HCT116 (cell line): Measurements from ENCODE around the gene PIK3R1. TPM values are rescaled to one million over a fixed set of nuclear protein-coding genes. Genes with fewer than 3 reads are reported as not detected.

Experiments
- ATAC-seq: fragments of 200-7000 bp; cut with Tn5 transposase; 2 replicates; pipeline ENCODE4 v1.9.1; 2020; ENCODE audit warnings: mild to moderate bottlenecking, moderate library complexity
- BruUV-seq: library from RNA; stranded (reverse); fragments of 400-500 nt; replicated peaks from 2 replicates; lab custom pipeline; 2021; lab: Mats Ljungman, UMichigan
- CTCF ChIA-PET: fragments of 300-600 bp; sonication (Branson Sonifier 250); formaldehyde crosslinking; loops from one replicate; lab custom pipeline; 2021; ENCODE audit warnings: antibody characterized with exemption; lab: Charles Lee
- POLR2A ChIA-PET: fragments of 300-600, 350-600 bp; sonication (Branson Sonifier 250); formaldehyde crosslinking; loops from one replicate; lab custom pipeline; 2021; ENCODE audit warnings: antibody characterized with exemption; lab: Charles Lee
- RAD21 ChIA-PET, 2 experiments: fragments of 300-600 bp; sonication (Branson Sonifier 250); formaldehyde crosslinking; loops; one replicate each; lab custom pipeline; 2023; ENCODE audit warnings: low total read pairs in 2 of 2; ENCODE audit not compliant: uncharacterized antibody in 2 of 2, unreplicated experiment in 2 of 2, low non-redundant PET in 1 of 2; lab: Charles Lee
- DNase-seq: peaks from one replicate; pipeline ENCODE4 v3.0.0-alpha.2; 2010; ENCODE audit warnings: low read depth, low spot score
- H2AFZ ChIP-seq: fragments of 200-600 bp; shearing (Covaris generic), sonication (generic); 2 replicates; pipeline ENCODE4 v1.6.1; 2017; ENCODE audit warnings: low read depth, mixed run types, mixed read lengths, antibody characterized with exemption, low read length; ENCODE audit not compliant: poor library complexity, severe bottlenecking
- H3K27ac ChIP-seq: 2 replicates; pipeline ENCODE4 v1.5.1; 2012; ENCODE audit warnings: low read depth, low read length
- H3K27me3 ChIP-seq: fragments of 200-600 bp; sonication (generic); 2 replicates; pipeline ENCODE4 v1.6.1; 2016; ENCODE audit warnings: mixed run types, low read length, mixed read lengths; ENCODE audit not compliant: insufficient read depth
- H3K36me3 ChIP-seq, 2 experiments: fragments of 200-500 bp in 1 of 2; fragments of 200-600 bp in 1 of 2; sonication (Bioruptor generic) in 1 of 2; sonication (generic) in 1 of 2; 2 replicates each; pipeline versions ENCODE4 v1.5.1 to v1.6.1; 2014 to 2016; ENCODE audit warnings: low read length in 2 of 2, inconsistent platforms in 1 of 2, mixed read lengths in 1 of 2, mixed run types in 1 of 2; ENCODE audit not compliant: insufficient read depth in 2 of 2, control insufficient read depth in 1 of 2
- H3K4me1 ChIP-seq, 2 experiments: fragments of 200-600 bp in 1 of 2; sonication (generic) in 1 of 2; 2 replicates each; pipeline versions ENCODE4 v1.5.1 to v1.6.1; 2012 to 2017; ENCODE audit warnings: low read length in 2 of 2, inconsistent platforms in 1 of 2, mild to moderate bottlenecking in 1 of 2, mixed read lengths in 1 of 2, mixed run types in 1 of 2, moderate library complexity in 1 of 2; ENCODE audit not compliant: insufficient read depth in 2 of 2, control insufficient read depth in 1 of 2
- H3K4me2 ChIP-seq: fragments of 200-600 bp; sonication (generic); 2 replicates; pipeline ENCODE4 v1.6.1; 2017; ENCODE audit warnings: mixed run types, low read length, mixed read lengths
- H3K4me3 ChIP-seq, 2 experiments: fragments of 200-600 bp in 1 of 2; sonication (generic) in 1 of 2; replicated peaks in 1 of 2; 2 replicates each; pipeline ENCODE4 v1.5.1; 2011 to 2016; ENCODE audit warnings: low read length in 2 of 2, control low read depth in 1 of 2, low read depth in 1 of 2, mild to moderate bottlenecking in 1 of 2, mixed read lengths in 1 of 2, mixed run types in 1 of 2
- H3K79me2 ChIP-seq: fragments of 200-600 bp; sonication (generic); 2 replicates; pipeline ENCODE4 v1.6.1; 2017; ENCODE audit warnings: mild to moderate bottlenecking, mixed run types, low read length, moderate library complexity, mixed read lengths; ENCODE audit not compliant: insufficient read depth
- H3K9ac ChIP-seq: fragments of 200-600 bp; sonication (generic); 2 replicates; pipeline ENCODE4 v1.6.1; 2016; ENCODE audit warnings: low read length, mixed read lengths
- H3K9me2 ChIP-seq: fragments of 200-600 bp; sonication (generic), shearing (Covaris generic); 2 replicates; pipeline ENCODE4 v1.6.1; 2017; ENCODE audit warnings: mixed run types, mild to moderate bottlenecking, moderate library complexity; ENCODE audit not compliant: insufficient read depth
- H3K9me3 ChIP-seq, 2 experiments: fragments of 200-500 bp in 1 of 2; fragments of 200-600 bp in 1 of 2; sonication (Bioruptor generic) in 1 of 2; sonication (generic) in 1 of 2; 2 replicates each; pipeline ENCODE4 v1.6.1; 2014 to 2017; ENCODE audit warnings: low read length in 2 of 2, mixed read lengths in 2 of 2, inconsistent platforms in 1 of 2, low read depth in 1 of 2, mild to moderate bottlenecking in 1 of 2, mixed run types in 1 of 2, moderate library complexity in 1 of 2; ENCODE audit not compliant: control insufficient read depth in 1 of 2, insufficient read depth in 1 of 2
- H4K20me1 ChIP-seq: fragments of 200-600 bp; sonication (generic), shearing (Covaris generic); 2 replicates; pipeline ENCODE4 v1.6.1; 2017; ENCODE audit warnings: mixed run types, mild to moderate bottlenecking, moderate library complexity; ENCODE audit not compliant: insufficient read depth
- CBX3 ChIP-seq: IDR thresholded peaks from 2 replicates; pipeline ENCODE4 v1.6.1; 2012; ENCODE audit warnings: low read depth
- FOSL1 ChIP-seq: IDR thresholded peaks from 2 replicates; pipeline ENCODE4 v1.6.1; 2012; ENCODE audit warnings: low read depth
- POLR2A ChIP-seq: IDR thresholded peaks from 2 replicates; pipeline ENCODE4 v1.7.0; 2011; ENCODE audit warnings: borderline replicate concordance; ENCODE audit not compliant: insufficient read depth, insufficient read length; ENCODE audit errors: extremely low read depth
- SIN3A ChIP-seq: IDR thresholded peaks from 2 replicates; pipeline ENCODE4 v1.6.1; 2012; ENCODE audit warnings: low read depth
- TCF7L2 ChIP-seq: IDR thresholded peaks from 2 replicates; pipeline ENCODE4 v1.7.0; 2011; ENCODE audit warnings: borderline replicate concordance, inconsistent platforms; ENCODE audit not compliant: insufficient read depth, insufficient read length; ENCODE audit errors: extremely low read depth
- YY1 ChIP-seq: IDR thresholded peaks from 2 replicates; pipeline ENCODE4 v1.6.1; 2011; ENCODE audit warnings: low read length, low read depth, moderate library complexity, mild to moderate bottlenecking; ENCODE audit not compliant: insufficient replicate concordance; ENCODE audit errors: extremely low read depth
- ZNF274 ChIP-seq: fragments of 200-500 bp; sonication (Bioruptor generic); IDR thresholded peaks from 2 replicates; pipeline ENCODE4 v1.6.1; 2014; ENCODE audit warnings: mild to moderate bottlenecking, low read depth, low read length, inconsistent platforms
- intact Hi-C: fragments of 100-400 bp; cut with micrococcal nuclease; formaldehyde crosslinking; loops from 2 replicates; pipeline ENCODE4 v1.10.0; 2022
- total RNA-seq: library from RNA; stranded (reverse); gene quantifications from one replicate; pipeline ENCODE4 v1.2.1, GENCODE V29; 2021; ENCODE audit not compliant: unreplicated experiment
- TF ChIP-seq, protein P1 (sequence below): IDR thresholded peaks from 2 replicates; pipeline ENCODE4 v1.6.1; 2011; ENCODE audit warnings: mild to moderate bottlenecking, low read length, moderate library complexity; ENCODE audit not compliant: insufficient replicate concordance; ENCODE audit errors: extremely low read depth
- TF ChIP-seq, protein P2 (sequence below), 3 experiments: fragments of 200-600 bp in 1 of 3; sonication (generic) in 1 of 3; IDR thresholded peaks in 2 of 3; conservative IDR thresholded peaks in 1 of 3; 2 replicates each; pipeline ENCODE4 v1.5.1; 2012 to 2017; ENCODE audit warnings: low read depth in 2 of 3, low read length in 2 of 3, antibody characterized with exemption in 1 of 3, borderline replicate concordance in 1 of 3, control low read depth in 1 of 3, mild to moderate bottlenecking in 1 of 3, mixed read lengths in 1 of 3, mixed run types in 1 of 3, moderate library complexity in 1 of 3; ENCODE audit not compliant: insufficient read depth in 1 of 3
- TF ChIP-seq, protein P3 (sequence below): IDR thresholded peaks from 2 replicates; pipeline ENCODE4 v1.6.1; 2012

Gene PIK3R1
- total RNA-seq, 1 experiment from 2014 or later: 7.2 TPM

DNA sequence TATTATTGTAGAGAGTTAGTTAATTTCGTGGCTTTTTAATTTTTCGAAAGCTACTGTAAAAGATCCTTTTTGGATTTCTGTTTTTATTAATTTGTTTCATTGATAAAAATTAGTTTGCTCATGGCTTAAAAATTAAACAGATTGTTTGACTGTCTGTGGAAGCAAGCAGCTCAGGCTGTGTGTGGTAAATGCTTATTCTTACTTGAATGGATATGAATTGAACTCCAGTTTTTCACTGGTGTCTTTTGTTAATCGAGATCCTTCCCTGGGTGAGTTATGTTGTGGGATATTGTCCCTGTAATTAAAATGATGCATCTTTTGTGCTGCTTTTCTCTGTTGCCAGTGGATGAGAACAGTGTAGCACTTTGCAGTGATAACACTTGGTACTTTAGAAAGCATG, 75.3 kb downstream of the PIK3R1 start:
- Histone ChIP-seq H4K20me1 (no peaks in the 10 kb centered on the region), H3K27me3 (no peaks in the 10 kb centered on the region), H3K9ac (no peak overlapping the region), H3K4me1 (peaks cover 0 to 14% of the 10 kb centered on the region in 2 experiments; a peak in 2 of 4 replicates), H3K9me2 (no peaks in the 10 kb centered on the region), H3K4me2 (no peak overlapping the region), H3K79me2 (no peaks in the 10 kb centered on the region), H2AFZ (no peak overlapping the region), H3K4me3 (no peak overlapping the region), H3K9me3 (no peaks in the 10 kb centered on the region), H3K36me3 (peaks cover 4% of the 10 kb centered on the region in 2 experiments; a peak in 1 of 4 replicates), H3K27ac (no peak overlapping the region)
- TF ChIP-seq TCF7L2 (no peak), POLR2A (no peak), SIN3A (no peak), ZNF274 (no peak), FOSL1 (no peak), YY1 (no peak), CBX3 (no peak)
- TF ChIP-seq, protein P1, sequence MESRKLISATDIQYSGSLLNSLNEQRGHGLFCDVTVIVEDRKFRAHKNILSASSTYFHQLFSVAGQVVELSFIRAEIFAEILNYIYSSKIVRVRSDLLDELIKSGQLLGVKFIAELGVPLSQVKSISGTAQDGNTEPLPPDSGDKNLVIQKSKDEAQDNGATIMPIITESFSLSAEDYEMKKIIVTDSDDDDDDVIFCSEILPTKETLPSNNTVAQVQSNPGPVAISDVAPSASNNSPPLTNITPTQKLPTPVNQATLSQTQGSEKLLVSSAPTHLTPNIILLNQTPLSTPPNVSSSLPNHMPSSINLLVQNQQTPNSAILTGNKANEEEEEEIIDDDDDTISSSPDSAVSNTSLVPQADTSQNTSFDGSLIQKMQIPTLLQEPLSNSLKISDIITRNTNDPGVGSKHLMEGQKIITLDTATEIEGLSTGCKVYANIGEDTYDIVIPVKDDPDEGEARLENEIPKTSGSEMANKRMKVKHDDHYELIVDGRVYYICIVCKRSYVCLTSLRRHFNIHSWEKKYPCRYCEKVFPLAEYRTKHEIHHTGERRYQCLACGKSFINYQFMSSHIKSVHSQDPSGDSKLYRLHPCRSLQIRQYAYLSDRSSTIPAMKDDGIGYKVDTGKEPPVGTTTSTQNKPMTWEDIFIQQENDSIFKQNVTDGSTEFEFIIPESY: no peak
- TF ChIP-seq, protein P2, sequence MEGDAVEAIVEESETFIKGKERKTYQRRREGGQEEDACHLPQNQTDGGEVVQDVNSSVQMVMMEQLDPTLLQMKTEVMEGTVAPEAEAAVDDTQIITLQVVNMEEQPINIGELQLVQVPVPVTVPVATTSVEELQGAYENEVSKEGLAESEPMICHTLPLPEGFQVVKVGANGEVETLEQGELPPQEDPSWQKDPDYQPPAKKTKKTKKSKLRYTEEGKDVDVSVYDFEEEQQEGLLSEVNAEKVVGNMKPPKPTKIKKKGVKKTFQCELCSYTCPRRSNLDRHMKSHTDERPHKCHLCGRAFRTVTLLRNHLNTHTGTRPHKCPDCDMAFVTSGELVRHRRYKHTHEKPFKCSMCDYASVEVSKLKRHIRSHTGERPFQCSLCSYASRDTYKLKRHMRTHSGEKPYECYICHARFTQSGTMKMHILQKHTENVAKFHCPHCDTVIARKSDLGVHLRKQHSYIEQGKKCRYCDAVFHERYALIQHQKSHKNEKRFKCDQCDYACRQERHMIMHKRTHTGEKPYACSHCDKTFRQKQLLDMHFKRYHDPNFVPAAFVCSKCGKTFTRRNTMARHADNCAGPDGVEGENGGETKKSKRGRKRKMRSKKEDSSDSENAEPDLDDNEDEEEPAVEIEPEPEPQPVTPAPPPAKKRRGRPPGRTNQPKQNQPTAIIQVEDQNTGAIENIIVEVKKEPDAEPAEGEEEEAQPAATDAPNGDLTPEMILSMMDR (IDR thresholded peaks at IDR 0.05 in 2 of 3, conservative IDR thresholded peaks at IDR 0.05 in 1 of 3; ENCODE audit: borderline replicate concordance in 1 of 3, insufficient read depth in 1 of 3, low read depth in 2 of 3, low read length in 2 of 3): no peak
- TF ChIP-seq, protein P3, sequence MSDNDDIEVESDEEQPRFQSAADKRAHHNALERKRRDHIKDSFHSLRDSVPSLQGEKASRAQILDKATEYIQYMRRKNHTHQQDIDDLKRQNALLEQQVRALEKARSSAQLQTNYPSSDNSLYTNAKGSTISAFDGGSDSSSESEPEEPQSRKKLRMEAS: no peak
- intact Hi-C loops: no loop called here
- POLR2A ChIA-PET: no interaction called here
- no TSS peak for BruUV-seq
- DNase-seq: no peak
- CTCF ChIA-PET: no interaction called here
- RAD21 ChIA-PET: no interaction called here
- no peak for ATAC-seq
